GM12878 (cell line): ENCODE data around the gene CELA3B. TPM values are rescaled to one million over a fixed set of nuclear protein-coding genes. Genes with fewer than 3 reads are reported as not detected.
A peak's percentile ranks its signal among the peaks of the same experiment; 100 is the strongest.

ENCODE experiments used
- ATAC-seq: fragments of 200-7000 bp; cut with Tn5 transposase; 3 replicates; pipeline ENCODE4 v1.9.1; 2020; ENCODE audit warnings: mild to moderate bottlenecking, moderate library complexity
- BruUV-seq: library from RNA; stranded (reverse); fragments of 400-500 nt; replicated peaks from 2 replicates; lab custom pipeline; 2021; lab: Mats Ljungman, UMichigan
- CTCF ChIA-PET: fragments of 300-600 bp; sonication (Branson Sonifier 250); formaldehyde crosslinking; extraction: SDS; loops from one replicate; lab custom pipeline; 2021; ENCODE audit warnings: inconsistent platforms; lab: Yijun Ruan, JAX
- POLR2A ChIA-PET: fragments of 350-600 bp; formaldehyde crosslinking; extraction: SDS; loops from one replicate; lab custom pipeline; 2021; ENCODE audit warnings: inconsistent platforms; lab: Charles Lee
- RAD21 ChIA-PET: fragments of 300-600 bp; sonication (Branson Sonifier 250); formaldehyde crosslinking; loops from one replicate; lab custom pipeline; 2023; ENCODE audit warnings: antibody characterized with exemption; ENCODE audit not compliant: unreplicated experiment; lab: Charles Lee
- SMC1A ChIA-PET: fragments of 300-600 bp; sonication (Branson Sonifier 250); formaldehyde crosslinking; loops from one replicate; lab custom pipeline; 2023; ENCODE audit not compliant: unreplicated experiment, uncharacterized antibody; lab: Charles Lee
- DNase-seq: peaks from one replicate; pipeline ENCODE4 v3.0.0-alpha.2; 2011; ENCODE audit warnings: low read depth, low spot score
- FAIRE-seq: peaks from 3 replicates; lab custom pipeline; 2011; peaks lifted over from hg19 to GRCh38; lab: Jason Lieb, UNC
- H2AFZ ChIP-seq: 2 replicates; pipeline ENCODE4 v1.6.0; 2011; ENCODE audit warnings: low read depth, low read length, control low read depth; ENCODE audit not compliant: control insufficient read depth
- H3K27ac ChIP-seq: 2 replicates; pipeline ENCODE4 v1.5.1; 2011; ENCODE audit warnings: control low read depth; ENCODE audit not compliant: control insufficient read depth, insufficient read depth
- H3K27me3 ChIP-seq, 2 experiments: replicated peaks in 1 of 2; 2 replicates each; pipeline versions ENCODE4 v1.6.0 to v1.6.1; 2011; ENCODE audit warnings: low read length in 1 of 2; ENCODE audit not compliant: control insufficient read depth in 2 of 2, insufficient read depth in 2 of 2
- H3K36me3 ChIP-seq, 2 experiments: 2 replicates each; pipeline ENCODE4 v1.5.1; 2011; ENCODE audit warnings: low read length in 1 of 2; ENCODE audit not compliant: control insufficient read depth in 2 of 2, insufficient read depth in 2 of 2
- H3K4me1 ChIP-seq: 2 replicates; pipeline ENCODE4 v1.6.1; 2011; ENCODE audit warnings: mild to moderate bottlenecking, low read length, moderate library complexity, mixed read lengths; ENCODE audit not compliant: control insufficient read depth, insufficient read depth
- H3K4me2 ChIP-seq: 2 replicates; pipeline ENCODE4 v1.6.0; 2011; ENCODE audit warnings: control low read depth; ENCODE audit not compliant: control insufficient read depth, insufficient read depth
- H3K4me3 ChIP-seq: fragments of 200-600 bp; sonication (generic); 2 replicates; pipeline ENCODE4 v1.5.1; 2016
- H3K79me2 ChIP-seq: 2 replicates; pipeline ENCODE4 v1.6.0; 2011; ENCODE audit warnings: low read length; ENCODE audit not compliant: control insufficient read depth, insufficient read depth
- H3K9ac ChIP-seq: 2 replicates; pipeline ENCODE4 v1.8.0; 2011; ENCODE audit warnings: low read length, control low read depth, mixed read lengths; ENCODE audit not compliant: control insufficient read depth, insufficient read depth
- H3K9me3 ChIP-seq: replicated peaks from 3 replicates; pipeline ENCODE4 v1.5.1; 2011; ENCODE audit warnings: mild to moderate bottlenecking, low read length; ENCODE audit not compliant: control insufficient read depth, insufficient read depth
- H4K20me1 ChIP-seq: 2 replicates; pipeline ENCODE4 v1.6.0; 2011; ENCODE audit not compliant: control insufficient read depth, insufficient read depth
- ATF3 ChIP-seq: IDR thresholded peaks from 2 replicates; pipeline ENCODE4 v1.6.1; 2011; ENCODE audit warnings: low read depth, mild to moderate bottlenecking, low read length, moderate library complexity, borderline replicate concordance; ENCODE audit errors: extremely low read depth
- CTCF ChIP-seq, 3 experiments: IDR thresholded peaks in 2 of 3; conservative IDR thresholded peaks in 1 of 3; 2 replicates each; pipeline ENCODE4 v1.5.1; 2011; ENCODE audit warnings: low read depth in 3 of 3, low read length in 3 of 3, mild to moderate bottlenecking in 3 of 3, control low read depth in 2 of 3, moderate library complexity in 2 of 3, inconsistent platforms in 1 of 3, mixed read lengths in 1 of 3; ENCODE audit not compliant: control insufficient read depth in 2 of 3, insufficient read depth in 1 of 3; ENCODE audit errors: extremely low read depth in 1 of 3
- GABPA ChIP-seq: IDR thresholded peaks from 2 replicates; pipeline ENCODE4 v1.6.1; 2014; ENCODE audit warnings: antibody characterized with exemption, low read depth, mild to moderate bottlenecking, inconsistent platforms
- HDGF ChIP-seq: fragments of 450-650 bp; IDR thresholded peaks from 2 replicates; pipeline ENCODE4 v1.6.1; 2016; ENCODE audit warnings: antibody characterized with exemption
- MYC ChIP-seq: IDR thresholded peaks from 2 replicates; pipeline ENCODE4 v1.6.1; 2011; ENCODE audit warnings: mild to moderate bottlenecking, low read length, moderate library complexity, inconsistent platforms; ENCODE audit not compliant: insufficient read depth, insufficient replicate concordance, insufficient read length, severe bottlenecking
- NBN ChIP-seq: fragments of 450-650 bp; IDR thresholded peaks from 2 replicates; pipeline ENCODE4 v1.6.1; 2016
- PKNOX1 ChIP-seq: fragments of 450-650 bp; IDR thresholded peaks from 2 replicates; pipeline ENCODE4 v1.6.1; 2016; ENCODE audit warnings: mild to moderate bottlenecking
- RAD21 ChIP-seq: IDR thresholded peaks from 2 replicates; pipeline ENCODE4 v1.6.1; 2011; ENCODE audit warnings: mild to moderate bottlenecking, low read depth, low read length, moderate library complexity; ENCODE audit not compliant: insufficient read depth
- RELA ChIP-seq: fragments of 450-650 bp; IDR thresholded peaks from 2 replicates; pipeline ENCODE4 v1.8.0; 2014; ENCODE audit warnings: borderline replicate concordance; ENCODE audit not compliant: partially characterized antibody
- REST ChIP-seq: IDR thresholded peaks from 2 replicates; pipeline ENCODE4 v1.6.1; 2012; ENCODE audit warnings: mild to moderate bottlenecking, low read depth, low read length
- SMC3 ChIP-seq: IDR thresholded peaks from 2 replicates; pipeline ENCODE4 v1.6.1; 2011; ENCODE audit warnings: low read length, improper control_type of control experiment, borderline replicate concordance
- YY1 ChIP-seq: IDR thresholded peaks from 2 replicates; pipeline ENCODE4 v1.6.1; 2011; ENCODE audit warnings: low read depth, mild to moderate bottlenecking, low read length
- ZNF24 ChIP-seq: fragments of 450-650 bp; IDR thresholded peaks from 2 replicates; pipeline ENCODE4 v1.6.1; 2017; ENCODE audit warnings: antibody characterized with exemption, mild to moderate bottlenecking
- WGBS: methylation state at CpG from one replicate; pipeline ENCODE4 v1.1.6; 2016; ENCODE audit warnings: low lambda C conversion rate; ENCODE audit not compliant: insufficient replicate concordance, insufficient coverage; ENCODE audit errors: missing lambda C conversion rate; 5-methylcytosine and 5-hydroxymethylcytosine counted together
- in situ Hi-C: fragments of 300-500 bp; cut with MboI; formaldehyde crosslinking; loops from 9 replicates; pipeline ENCODE4 v1.14.3; 2018; ENCODE audit warnings: mixed read lengths
- intact Hi-C: fragments of 100-400 bp; cut with micrococcal nuclease; formaldehyde crosslinking; loops from one replicate; pipeline ENCODE4 v1.14.2; 2022; ENCODE audit not compliant: unreplicated experiment
- polyA plus RNA-seq, 11 experiments: library from polyadenylated mRNA; depleted of rRNA in 4 of 11; unstranded in 6 of 11; stranded (reverse) in 5 of 11; fragments of >200 nt; fragmentation: Nextera tagmentation in 4 of 11; fragmentation: Illumina TruSeq in 1 of 11; extraction: Ambion mirVana in 4 of 11; extraction: Trizol in 1 of 11; gene quantifications; 1 replicate in 1 of 11; 2 replicates in 10 of 11; pipeline versions ENCODE4 v1.2.1 to v1.2.3, GENCODE V29; 2011 to 2016; ENCODE audit warnings: inconsistent platforms in 2 of 11, missing spikeins in 2 of 11, low read depth in 1 of 11
- total RNA-seq, 4 experiments: library from RNA; depleted of rRNA in 3 of 4; stranded (reverse); fragments of >200 nt in 3 of 4; fragmentation: Illumina TruSeq in 1 of 4; extraction: Trizol in 1 of 4; gene quantifications; 2 replicates each; pipeline versions ENCODE4 v1.2.1 to v1.2.3, GENCODE V29; 2013 to 2021

The CELA3B gene
- total and polyA plus RNA-seq, 10 of the 15 experiments (the other 5 are each of a cell fraction or from before 2014, with no cell fraction given), result 4.1 TPM; not detected in 9

GRCh38 chr1:21963477-21964217 lies 13.2 kb upstream of the CELA3B start:
- Histone ChIP-seq H3K79me2 (no peaks in the 10 kb centered on the region), H3K4me3 (no peak overlapping the region), H4K20me1 (no peaks in the 10 kb centered on the region), H3K36me3 (no peaks in the 10 kb centered on the region), H3K27me3 (no peaks in the 10 kb centered on the region), H3K4me1 (no peaks in the 10 kb centered on the region), H2AFZ (peak overlapping the region; percentile 70)
- WGBS, result 43% methylated on average over 11 of the region's 11 CpGs
- no TSS peak for BruUV-seq
- ChIA-PET RAD21 (interaction anchor here (0.7 kb wide), 1 partner anchor 146 kb away, joined by 3 read pairs; no protein-coding TSS in a partner anchor), POLR2A (no interaction called here), SMC1A (interaction anchor here (1.5 kb wide), 1 partner anchor 260 kb away, joined by 5 read pairs; no protein-coding TSS in a partner anchor), CTCF (interaction anchor here (0.7 to 1.5 kb wide), 8 partner anchors 60 to 302 kb away, joined by 3 to 6 read pairs (median 3); partner anchors contain the start of genes RAP1GAP and USP48)
- in situ Hi-C loops (no loop called here), intact Hi-C loops (loop anchor here (1.0 to 10.0 kb wide), 3 partner anchors 179 to 304 kb away; partner anchors contain the start of gene USP48)
- DNase-seq (peak; percentile 26), ATAC-seq (peak; percentile 98)
- TF ChIP-seq YY1, result 0 out of 2 replicates have a peak, but pooled peaks have one; percentile 54
- peak; percentile 57; the same call in 1 of the 2 replicates for TF ChIP-seq HDGF
- no peak for TF ChIP-seq ATF3
- TF ChIP-seq REST, result no peak
- TF ChIP-seq RELA, result peak; percentile 19
- no peak for TF ChIP-seq GABPA
- TF ChIP-seq CTCF (IDR thresholded peaks at IDR 0.05 in 2 of 3, conservative IDR thresholded peaks at IDR 0.05 in 1 of 3; ENCODE audit: control insufficient read depth in 2 of 3, extremely low read depth in 1 of 3, insufficient read depth in 1 of 3, low read depth in 3 of 3, low read length in 3 of 3), result peak; percentile 84 to 89 (median 87)
- peak; percentile 81 for TF ChIP-seq SMC3
- peak; percentile 69 for TF ChIP-seq PKNOX1
- TF ChIP-seq ZNF24, result peak; percentile 18; the same call in 1 of the 2 replicates
- TF ChIP-seq MYC, result no peak
- peak; percentile 93 for TF ChIP-seq RAD21
- TF ChIP-seq NBN, result 0 out of 2 replicates have a peak, but pooled peaks have one; percentile 44
- TF ChIP-seq, all 136 proteins: peak for 9
- H3K9ac ChIP-seq, result no peak overlapping the region
- no peaks in the 10 kb centered on the region for H3K9me3 ChIP-seq
- H3K27ac ChIP-seq, result no peak overlapping the region
- peak; percentile 96 for FAIRE-seq
- 0 out of 2 replicates have a peak overlapping the region, but pooled peaks have one; percentile 8 for H3K4me2 ChIP-seq
